ENCODE measurements around the gene TGM1. TPM values are rescaled to one million over a fixed set of nuclear protein-coding genes. Genes with fewer than 3 reads are reported as not detected.

Gene TGM1
- polyA plus RNA-seq, 2 of the 4 experiments (the other 2 are of a cell fraction), result 0.61 to 1.3 TPM

GRCh38 chr14:24213866-24214662 lies 48.9 kb downstream of the TGM1 start:
- peak overlapping the region; percentile 72 for H3K4me2 ChIP-seq

DNA sequence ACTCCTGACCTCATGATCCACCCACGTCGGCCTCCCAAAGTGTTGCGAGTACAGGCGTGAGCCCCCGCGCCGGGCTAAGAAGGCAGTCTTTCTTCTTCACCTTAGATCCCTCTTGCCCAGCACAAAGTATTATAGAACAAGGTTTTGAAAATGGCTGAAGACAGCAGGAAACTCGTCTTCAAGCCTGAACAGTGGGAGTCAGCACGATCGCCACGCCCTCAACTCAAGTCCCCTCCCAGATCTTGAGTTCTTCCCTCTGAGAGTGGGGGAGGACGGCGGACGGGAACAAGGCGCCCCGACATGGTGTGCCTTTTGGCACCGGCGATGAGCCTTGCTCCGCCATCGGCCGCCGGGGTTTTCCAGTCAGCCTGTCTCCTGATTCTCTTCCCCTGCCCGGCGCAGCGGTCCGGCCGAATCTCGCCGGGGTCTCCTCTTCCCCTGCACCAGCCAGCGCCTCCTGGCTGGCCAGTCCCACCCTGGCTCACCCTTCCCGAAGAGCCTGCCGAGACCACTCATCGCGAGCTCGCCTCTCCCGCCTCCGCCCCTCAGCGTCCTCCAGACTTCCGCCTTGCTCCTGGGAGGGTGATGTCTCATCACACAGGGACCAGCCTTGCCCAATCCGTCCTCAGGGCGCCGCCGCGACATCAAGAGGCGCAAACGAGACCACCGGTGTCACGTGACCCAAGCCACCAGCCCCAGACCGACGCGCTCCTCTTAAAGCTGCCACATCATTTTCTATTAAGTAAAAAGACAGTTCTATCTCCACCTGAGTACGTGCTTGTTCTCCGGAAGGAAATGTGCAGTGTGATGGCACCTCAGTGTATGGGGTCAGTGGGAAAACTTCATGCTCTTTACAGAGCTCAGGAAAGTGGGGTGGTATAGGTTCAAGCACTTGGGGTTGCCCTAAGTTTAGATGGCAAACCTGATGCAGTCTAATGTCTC lies 49.8 kb downstream of the TGM1 start, which contains the start of gene CHMP4A:
Gene CHMP4A (minus strand): TSS at position 565 of the 942 bp plus-strand sequence. CDS start 49 bp downstream, at position 516.
- FAIRE-seq, result no peak
- H3K9me3 ChIP-seq, result no peaks in the 10 kb centered on the region
- 1% methylated on average over 48 of the region's 53 CpGs for WGBS (ENCODE audit: missing lambda C conversion rate)

More at GRCh38 chr14:24213866-24214662, 48.9 kb downstream of the TGM1 start:
- ATAC-seq (no peak), DNase-seq (ENCODE audit: low read depth in 1 of 2, low spot score in 1 of 2) (no peak), FAIRE-seq (no peak)
- H3K4me1 ChIP-seq, result peaks cover 24% of the 10 kb centered on the region
- no peaks in the 10 kb centered on the region for H3K9me3 ChIP-seq
- ChIA-PET POLR2A (interaction anchor here (0.6 to 3.6 kb wide), 12 partner anchors 8 to 218 kb away, joined by 3 to 36 read pairs (median 4); partner anchors contain the start of genes DHRS1, EMC9, IPO4 and NOP9), CTCF (interaction anchor here (0.7 to 4.3 kb wide), 7 partner anchors 8 to 82 kb away, joined by 3 to 31 read pairs (median 4); partner anchors contain the start of genes PSME2, RNF31 and TINF2)
- TF ChIP-seq POLR2A (IDR thresholded peaks at IDR 0.05; ENCODE audit: low read length), result no peak
- TF ChIP-seq FOSB (CRISPR knock-in tag; IDR thresholded peaks at IDR 0.05), result no peak
- H3K27ac ChIP-seq, result peak overlapping the region; percentile 93 to 96
- WGBS (ENCODE audit: missing lambda C conversion rate), result 93% methylated on average over 7 of the region's 7 CpGs
- H3K4me3 ChIP-seq, result peak overlapping the region; percentile 57

More for the DNA sequence above, 49.8 kb downstream of the TGM1 start, which contains the start of gene CHMP4A:
- POLR2A ChIA-PET, result interaction anchor here (0.6 to 3.6 kb wide), 12 partner anchors 9 to 218 kb away, joined by 3 to 36 read pairs (median 4); partner anchors contain the start of genes DHRS1, EMC9, IPO4 and NOP9
- Histone ChIP-seq H3K4me2 (peak within 1 kb of the TSS; percentile 72), H3K4me1 (peaks cover 24% of the 10 kb centered on the region), H3K27ac (peak within 1 kb of the TSS; percentile 93 to 96), H3K4me3 (peak within 1 kb of the TSS; percentile 57)
- ATAC-seq, result peak; percentile 91 to 94
- CTCF ChIA-PET, result interaction anchor here (0.8 to 4.3 kb wide), 4 partner anchors 25 to 83 kb away, joined by 3 to 31 read pairs (median 4); partner anchors contain the start of genes IPO4, PSME2 and RNF31
- DNase-seq (ENCODE audit: low read depth in 1 of 2, low spot score in 1 of 2), result peak; percentile 98 to 99
- TF ChIP-seq REST (IDR thresholded peaks at IDR 0.05) (peak; percentile 78), CEBPB (IDR thresholded peaks at IDR 0.05) (peak in 1 of 2 experiments; percentile 45; a peak in 1 of 4 replicates), JUN (IDR thresholded peaks at IDR 0.05) (peak; percentile 84 to 97), FOSL2 (IDR thresholded peaks at IDR 0.05) (no peak), FOSL2 (CRISPR knock-in tag; IDR thresholded peaks at IDR 0.05) (peak; percentile 68), FOXS1 (CRISPR knock-in tag; IDR thresholded peaks at IDR 0.05) (no peak), RAD21 (conservative IDR thresholded peaks at IDR 0.05 in 1 of 2, IDR thresholded peaks at IDR 0.05 in 1 of 2) (no peak), RCOR1 (IDR thresholded peaks at IDR 0.05; ENCODE audit: low read depth, low read length) (no peak), BHLHE40 (IDR thresholded peaks at IDR 0.05; ENCODE audit: low read depth, low read length) (peak; percentile 57; the same call in 1 of the 2 replicates), FOSB (CRISPR knock-in tag; IDR thresholded peaks at IDR 0.05) (0 out of 2 replicates have a peak, but pooled peaks have one; percentile 42), GATA3 (IDR thresholded peaks at IDR 0.05; ENCODE audit: borderline replicate concordance) (peak; percentile 36; the same call in 1 of the 2 replicates), POLR2A (IDR thresholded peaks at IDR 0.05; ENCODE audit: low read length) (peak; percentile 88), BCL3 (IDR thresholded peaks at IDR 0.05) (peak; percentile 96), MAFK (IDR thresholded peaks at IDR 0.05; ENCODE audit: partially characterized antibody) (peak; percentile 33), USF2 (IDR thresholded peaks at IDR 0.05) (peak; percentile 98), KDM5A (IDR thresholded peaks at IDR 0.05) (peak; percentile 31), ZC3H11A (IDR thresholded peaks at IDR 0.05) (no peak), CHD2 (IDR thresholded peaks at IDR 0.05; ENCODE audit: low read length, partially characterized antibody) (peak; percentile 77), PHF8 (IDR thresholded peaks at IDR 0.05; ENCODE audit: borderline replicate concordance, low read depth) (peak; percentile 92; the same call in 1 of the 2 replicates), MYC (IDR thresholded peaks at IDR 0.05; ENCODE audit: borderline replicate concordance, low read length) (peak; percentile 13; the same call in 1 of the 2 replicates), TFCP2L1 (CRISPR knock-in tag; IDR thresholded peaks at IDR 0.05) (peak; percentile 78), RFX5 (IDR thresholded peaks at IDR 0.05) (peak; percentile 57; the same call in 1 of the 2 replicates), TP53 (CRISPR knock-in tag; IDR thresholded peaks at IDR 0.05) (peak; percentile 66; the same call in 1 of the 2 replicates)
- TF ChIP-seq, protein P1, sequence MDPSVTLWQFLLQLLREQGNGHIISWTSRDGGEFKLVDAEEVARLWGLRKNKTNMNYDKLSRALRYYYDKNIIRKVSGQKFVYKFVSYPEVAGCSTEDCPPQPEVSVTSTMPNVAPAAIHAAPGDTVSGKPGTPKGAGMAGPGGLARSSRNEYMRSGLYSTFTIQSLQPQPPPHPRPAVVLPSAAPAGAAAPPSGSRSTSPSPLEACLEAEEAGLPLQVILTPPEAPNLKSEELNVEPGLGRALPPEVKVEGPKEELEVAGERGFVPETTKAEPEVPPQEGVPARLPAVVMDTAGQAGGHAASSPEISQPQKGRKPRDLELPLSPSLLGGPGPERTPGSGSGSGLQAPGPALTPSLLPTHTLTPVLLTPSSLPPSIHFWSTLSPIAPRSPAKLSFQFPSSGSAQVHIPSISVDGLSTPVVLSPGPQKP (IDR thresholded peaks at IDR 0.05; ENCODE audit: low read depth, low read length), result no peak
